Upper lobe of left lung (tissue), 4 donors: Measurements from ENCODE around the gene SGMS2.
"Not testable (repeated sequence)": the region's sequence is repeated elsewhere in the genome, so short reads cannot be mapped to it uniquely, and the experiment has no call there.

Source experiments
- CTCF ChIP-seq, 6 experiments: fragments of 450-650 bp in 4 of 6; fragments of 200-600 bp in 2 of 6; sonication (generic) in 2 of 6; IDR thresholded peaks; one replicate each; pipeline ENCODE4 v1.5.1; 2016 to 2019; ENCODE audit warnings: antibody characterized with exemption in 6 of 6
- POLR2A ChIP-seq, 4 donors: fragments of 450-650 bp; IDR thresholded peaks; one replicate each; pipeline ENCODE4 v1.5.1; 2016 to 2017; ENCODE audit warnings: antibody characterized with exemption in 4 of 4, mild to moderate bottlenecking in 2 of 4

- not testable (repeated sequence) for TF ChIP-seq CTCF, POLR2A (IDR thresholded peaks at IDR 0.05)
Measured at GRCh38 chr4:107905082-107905481, 80.3 kb downstream of the SGMS2 start.
